Measurements from ENCODE around the gene PTPRD.

- TF ChIP-seq, protein P1, sequence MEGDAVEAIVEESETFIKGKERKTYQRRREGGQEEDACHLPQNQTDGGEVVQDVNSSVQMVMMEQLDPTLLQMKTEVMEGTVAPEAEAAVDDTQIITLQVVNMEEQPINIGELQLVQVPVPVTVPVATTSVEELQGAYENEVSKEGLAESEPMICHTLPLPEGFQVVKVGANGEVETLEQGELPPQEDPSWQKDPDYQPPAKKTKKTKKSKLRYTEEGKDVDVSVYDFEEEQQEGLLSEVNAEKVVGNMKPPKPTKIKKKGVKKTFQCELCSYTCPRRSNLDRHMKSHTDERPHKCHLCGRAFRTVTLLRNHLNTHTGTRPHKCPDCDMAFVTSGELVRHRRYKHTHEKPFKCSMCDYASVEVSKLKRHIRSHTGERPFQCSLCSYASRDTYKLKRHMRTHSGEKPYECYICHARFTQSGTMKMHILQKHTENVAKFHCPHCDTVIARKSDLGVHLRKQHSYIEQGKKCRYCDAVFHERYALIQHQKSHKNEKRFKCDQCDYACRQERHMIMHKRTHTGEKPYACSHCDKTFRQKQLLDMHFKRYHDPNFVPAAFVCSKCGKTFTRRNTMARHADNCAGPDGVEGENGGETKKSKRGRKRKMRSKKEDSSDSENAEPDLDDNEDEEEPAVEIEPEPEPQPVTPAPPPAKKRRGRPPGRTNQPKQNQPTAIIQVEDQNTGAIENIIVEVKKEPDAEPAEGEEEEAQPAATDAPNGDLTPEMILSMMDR (conservative IDR thresholded peaks at IDR 0.05; ENCODE audit: low read depth, low read length) = no peak
- TF ChIP-seq EZH2 (IDR thresholded peaks at IDR 0.05; ENCODE audit: borderline replicate concordance, low read depth, low read length, poor library complexity, severe bottlenecking) = no peak
Observed at GRCh38 chr9:9945966-9946365, 666.8 kb downstream of the PTPRD start.
